Fibroblast of lung (primary cell): ENCODE measurements around the gene TMUB1. TPM values are rescaled to one million over a fixed set of nuclear protein-coding genes. Genes with fewer than 3 reads are reported as not detected.

Experiments
- DNase-seq, 2 donors: peaks; one replicate each; pipeline versions ENCODE4 v3.0.0 to v3.0.0-alpha.2; 2010; ENCODE audit warnings: low read depth in 2 of 2
- H2AFZ ChIP-seq: 2 replicates; pipeline ENCODE4 v1.5.1; 2012; ENCODE audit warnings: low read length, control low read depth, inconsistent platforms
- H3K27ac ChIP-seq: 2 replicates; pipeline ENCODE4 v1.5.1; 2011; ENCODE audit warnings: low read length, control low read depth; ENCODE audit not compliant: insufficient read depth
- H3K27me3 ChIP-seq: 2 replicates; pipeline ENCODE4 v1.5.1; 2011; ENCODE audit warnings: mild to moderate bottlenecking, low read length; ENCODE audit not compliant: control insufficient read depth, insufficient read depth
- H3K36me3 ChIP-seq: 2 replicates; pipeline ENCODE4 v1.5.1; 2011; ENCODE audit warnings: low read length; ENCODE audit not compliant: control insufficient read depth, insufficient read depth
- H3K4me1 ChIP-seq: 2 replicates; pipeline ENCODE4 v1.5.1; 2011; ENCODE audit warnings: low read length; ENCODE audit not compliant: control insufficient read depth, insufficient read depth; ENCODE audit errors: extremely low read depth
- H3K4me2 ChIP-seq: 2 replicates; pipeline ENCODE4 v1.5.1; 2011; ENCODE audit warnings: low read length, control low read depth; ENCODE audit not compliant: insufficient read depth; ENCODE audit errors: extremely low read depth
- H3K4me3 ChIP-seq, 4 experiments: fragments of 200-600 bp in 1 of 4; sonication (generic) in 1 of 4; replicated peaks in 1 of 4; 2 replicates each; pipeline ENCODE4 v1.5.1; 2011 to 2016; ENCODE audit warnings: low read length in 4 of 4, low read depth in 3 of 4, mild to moderate bottlenecking in 3 of 4, control low read depth in 2 of 4, inconsistent platforms in 1 of 4, mixed read lengths in 1 of 4; ENCODE audit not compliant: insufficient read depth in 1 of 4; ENCODE audit errors: control extremely low read depth in 1 of 4
- H3K79me2 ChIP-seq: 2 replicates; pipeline ENCODE4 v1.5.1; 2012; ENCODE audit warnings: mild to moderate bottlenecking, low read length, inconsistent platforms; ENCODE audit not compliant: control insufficient read depth, insufficient read depth
- H3K9ac ChIP-seq: 2 replicates; pipeline ENCODE4 v1.5.1; 2011; ENCODE audit warnings: mild to moderate bottlenecking, low read length, control low read depth; ENCODE audit not compliant: insufficient read depth
- H3K9me3 ChIP-seq: 2 replicates; pipeline ENCODE4 v1.5.1; 2012; ENCODE audit warnings: low read depth, low read length; ENCODE audit not compliant: control insufficient read depth, insufficient read depth
- H4K20me1 ChIP-seq: 2 replicates; pipeline ENCODE4 v1.5.1; 2011; ENCODE audit warnings: low read length; ENCODE audit not compliant: control insufficient read depth, insufficient read depth; ENCODE audit errors: extremely low read depth
- EZH2 ChIP-seq: IDR thresholded peaks from 2 replicates; pipeline ENCODE4 v1.5.1; 2012; ENCODE audit warnings: low read length, control low read depth, mild to moderate bottlenecking; ENCODE audit errors: missing control alignments
- polyA plus RNA-seq, 2 donors: library from polyadenylated mRNA; depleted of rRNA in 1 of 2; stranded (reverse) in 1 of 2; unstranded in 1 of 2; fragments of >200 nt; gene quantifications; 2 replicates each; pipeline ENCODE4 v1.2.1, GENCODE V29; 2011 to 2012; ENCODE audit warnings: missing spikeins in 1 of 2
- total RNA-seq: library from RNA; depleted of rRNA; stranded (reverse); fragments of >200 nt; gene quantifications from 2 replicates; pipeline ENCODE4 v1.2.1, GENCODE V29; 2014
- TF ChIP-seq, protein P1 (sequence below), 2 donors: IDR thresholded peaks in 1 of 2; conservative IDR thresholded peaks in 1 of 2; 1 replicate in 1 of 2; 2 replicates in 1 of 2; pipeline ENCODE4 v1.5.1; 2011 to 2012; ENCODE audit warnings: low read length in 2 of 2, control low read depth in 1 of 2, inconsistent platforms in 1 of 2, low read depth in 1 of 2, mild to moderate bottlenecking in 1 of 2

The TMUB1 gene
- total and polyA plus RNA-seq, 2 donors (not counting 1 experiment from before 2014, with no cell fraction given) = 11.9 to 20.3 TPM

GRCh38 chr7:151116603-151117440 lies 33.5 kb upstream of the TMUB1 start:
- Histone ChIP-seq H2AFZ (no peak overlapping the region), H3K9ac (no peak overlapping the region), H3K4me2 (no peak overlapping the region), H3K9me3 (no peaks in the 10 kb centered on the region), H3K79me2 (peaks cover 18% of the 10 kb centered on the region), H3K27me3 (no peaks in the 10 kb centered on the region), H4K20me1 (no peaks in the 10 kb centered on the region), H3K4me1 (peaks cover 14% of the 10 kb centered on the region), H3K4me3 (no peak overlapping the region), H3K27ac (no peak overlapping the region), H3K36me3 (peaks cover 19% of the 10 kb centered on the region)
- DNase-seq = no peak
- TF ChIP-seq, protein P1, sequence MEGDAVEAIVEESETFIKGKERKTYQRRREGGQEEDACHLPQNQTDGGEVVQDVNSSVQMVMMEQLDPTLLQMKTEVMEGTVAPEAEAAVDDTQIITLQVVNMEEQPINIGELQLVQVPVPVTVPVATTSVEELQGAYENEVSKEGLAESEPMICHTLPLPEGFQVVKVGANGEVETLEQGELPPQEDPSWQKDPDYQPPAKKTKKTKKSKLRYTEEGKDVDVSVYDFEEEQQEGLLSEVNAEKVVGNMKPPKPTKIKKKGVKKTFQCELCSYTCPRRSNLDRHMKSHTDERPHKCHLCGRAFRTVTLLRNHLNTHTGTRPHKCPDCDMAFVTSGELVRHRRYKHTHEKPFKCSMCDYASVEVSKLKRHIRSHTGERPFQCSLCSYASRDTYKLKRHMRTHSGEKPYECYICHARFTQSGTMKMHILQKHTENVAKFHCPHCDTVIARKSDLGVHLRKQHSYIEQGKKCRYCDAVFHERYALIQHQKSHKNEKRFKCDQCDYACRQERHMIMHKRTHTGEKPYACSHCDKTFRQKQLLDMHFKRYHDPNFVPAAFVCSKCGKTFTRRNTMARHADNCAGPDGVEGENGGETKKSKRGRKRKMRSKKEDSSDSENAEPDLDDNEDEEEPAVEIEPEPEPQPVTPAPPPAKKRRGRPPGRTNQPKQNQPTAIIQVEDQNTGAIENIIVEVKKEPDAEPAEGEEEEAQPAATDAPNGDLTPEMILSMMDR (conservative IDR thresholded peaks at IDR 0.05 in 1 of 2, IDR thresholded peaks at IDR 0.05 in 1 of 2; ENCODE audit: low read depth in 1 of 2, low read length in 2 of 2) = no peak
- no peak for TF ChIP-seq EZH2

DNA sequence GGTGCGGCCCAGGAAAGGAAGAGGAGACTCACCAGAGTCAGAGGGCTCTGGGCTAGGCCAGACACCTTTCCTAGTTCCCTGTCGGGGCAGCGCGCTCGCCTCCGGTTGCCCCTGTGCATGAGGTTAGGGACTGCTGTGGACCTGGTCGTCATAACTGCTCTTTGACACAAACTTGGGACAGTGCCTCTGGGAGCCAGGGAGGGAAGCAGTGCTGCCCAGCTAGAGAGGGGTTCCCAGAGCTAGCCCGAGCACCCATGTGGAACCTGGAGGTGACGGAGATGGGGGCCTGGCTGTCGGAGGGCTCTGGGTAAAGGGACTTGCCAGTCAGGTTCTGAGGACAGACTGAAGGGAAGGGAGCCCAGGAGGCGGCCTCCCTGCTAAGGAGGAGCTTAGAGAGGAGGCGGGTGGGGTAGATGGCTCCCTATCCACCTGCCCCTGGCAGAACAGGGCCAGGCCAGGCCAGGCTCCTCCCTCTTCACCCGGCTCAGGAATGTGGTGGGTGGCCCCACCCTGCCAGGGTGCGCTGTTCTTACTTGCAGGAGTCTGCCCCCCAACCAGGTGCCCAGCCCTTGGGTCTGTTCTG lies 32.6 kb upstream of the TMUB1 start:
- H3K4me2 ChIP-seq = peak overlapping the region; percentile 13
- H2AFZ ChIP-seq = no peak overlapping the region
- no peak overlapping the region for H3K9ac ChIP-seq

More for the DNA sequence above, 32.6 kb upstream of the TMUB1 start:
- no peak for DNase-seq
- Histone ChIP-seq H3K4me3 (no peak overlapping the region), H3K27ac (no peak overlapping the region), H3K9me3 (no peaks in the 10 kb centered on the region), H3K36me3 (peaks cover 13% of the 10 kb centered on the region), H4K20me1 (no peaks in the 10 kb centered on the region), H3K4me1 (peaks cover 14% of the 10 kb centered on the region), H3K27me3 (no peaks in the 10 kb centered on the region), H3K79me2 (peaks cover 21% of the 10 kb centered on the region)
- TF ChIP-seq EZH2 = no peak
- TF ChIP-seq, protein P1 (conservative IDR thresholded peaks at IDR 0.05 in 1 of 2, IDR thresholded peaks at IDR 0.05 in 1 of 2; ENCODE audit: low read depth in 1 of 2, low read length in 2 of 2) = no peak
